ENCODE results near the gene SSC4D. TPM values are rescaled to one million over a fixed set of nuclear protein-coding genes. Genes with fewer than 3 reads are reported as not detected.
"Not testable (repeated sequence)": the region's sequence is repeated elsewhere in the genome, so short reads cannot be mapped to it uniquely, and the experiment has no call there.

SSC4D gene
- total RNA-seq, 1 donor from 2014 or later = 0.51 TPM

DNA sequence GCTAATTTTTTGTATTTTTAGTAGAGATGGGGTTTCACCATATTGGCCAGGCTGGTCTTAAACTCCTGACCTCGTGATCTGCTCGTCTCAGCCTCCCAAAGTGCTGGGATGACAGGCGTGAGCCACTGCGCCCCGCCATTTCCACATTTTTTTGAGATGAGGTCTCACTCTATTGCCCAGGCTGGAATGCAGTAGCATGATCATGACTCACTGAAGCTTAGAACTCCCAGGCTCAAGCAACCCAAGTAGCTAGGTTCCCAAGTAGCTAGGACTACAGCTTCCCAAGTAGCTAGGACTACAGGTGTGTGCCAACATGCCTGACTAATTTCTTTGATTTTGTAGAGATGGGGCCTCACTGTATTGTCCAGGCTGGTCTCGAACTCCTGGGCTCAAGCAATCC, 11.6 kb upstream of the SSC4D start:
- DNase-seq (ENCODE audit: low read depth in 2 of 2) = peak in 1 of 2 donors; percentile 69

DNA sequence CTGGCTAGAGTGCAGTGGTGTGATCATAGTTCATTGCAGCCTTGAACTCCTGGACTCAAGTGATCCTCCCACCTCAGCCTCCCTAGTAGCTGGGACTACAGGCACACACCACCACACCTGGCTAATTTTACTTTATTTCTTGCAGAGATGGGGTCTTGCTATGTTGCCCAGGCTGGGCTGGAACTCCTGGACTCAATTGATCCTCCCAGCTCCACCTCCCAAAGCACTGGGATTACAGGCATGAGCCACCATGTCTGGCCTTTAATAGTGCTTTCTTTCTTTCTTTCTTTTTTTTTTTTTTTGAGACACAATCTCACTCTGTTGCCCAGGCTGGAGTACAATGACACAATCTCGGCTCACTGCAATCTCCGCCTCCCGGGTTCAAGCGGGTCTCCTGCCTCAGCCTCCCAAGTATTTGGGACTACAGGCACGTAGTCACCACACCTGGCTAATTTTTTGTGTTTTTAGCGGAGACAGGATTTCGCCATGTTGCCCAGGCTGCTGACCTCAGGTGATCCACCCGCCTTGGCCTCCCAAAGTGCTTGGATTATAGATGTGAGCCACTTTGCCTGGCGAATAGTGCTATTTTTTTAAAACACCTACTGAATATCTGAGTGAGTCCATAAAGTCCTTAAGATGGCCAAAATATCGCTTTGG, 8.3 kb upstream of the SSC4D start:
- DNase-seq (ENCODE audit: low read depth in 2 of 2) = not testable (repeated sequence)

DNA sequence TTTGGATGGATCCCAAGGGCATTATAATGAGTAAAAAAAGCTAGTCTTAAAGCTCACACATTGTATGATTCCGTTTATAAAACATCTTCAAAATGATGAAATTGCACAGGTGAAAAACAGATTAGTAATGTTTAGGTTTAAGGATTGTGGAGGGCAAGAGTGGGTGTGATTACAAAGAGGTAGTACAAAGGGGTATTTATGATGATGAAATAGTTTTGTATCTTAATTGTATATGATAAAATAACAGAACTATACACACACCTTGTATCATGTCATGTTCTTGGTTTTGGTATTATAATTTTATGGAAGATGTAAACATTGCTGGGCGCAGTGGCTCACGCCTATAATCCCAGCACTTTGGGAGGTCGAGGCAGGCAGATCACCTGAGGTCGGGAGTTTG, 2.8 kb upstream of the SSC4D start:
- DNase-seq (ENCODE audit: low read depth in 2 of 2) = no peak

DNA sequence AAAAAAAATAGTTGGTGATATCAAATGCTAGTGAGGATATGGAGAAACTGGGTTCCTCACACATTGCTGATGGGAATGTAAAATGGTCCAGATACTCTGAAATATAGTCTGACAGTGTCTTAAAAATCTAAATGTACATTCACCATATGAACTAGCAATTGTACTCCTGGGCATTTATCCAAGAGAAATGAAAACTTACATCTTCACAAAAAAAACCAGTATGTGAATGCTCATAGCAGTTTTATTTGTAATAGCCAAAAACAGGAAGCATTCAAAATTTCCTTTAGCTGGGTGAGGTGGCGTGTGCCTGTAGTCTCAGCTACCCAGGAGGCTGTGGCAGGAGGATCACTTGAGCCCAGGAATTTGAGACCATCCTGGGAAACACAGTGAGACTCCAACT, 2.1 kb upstream of the SSC4D start:
- DNase-seq (ENCODE audit: low read depth in 2 of 2) = peak in 1 of 2 donors; percentile 37

DNA sequence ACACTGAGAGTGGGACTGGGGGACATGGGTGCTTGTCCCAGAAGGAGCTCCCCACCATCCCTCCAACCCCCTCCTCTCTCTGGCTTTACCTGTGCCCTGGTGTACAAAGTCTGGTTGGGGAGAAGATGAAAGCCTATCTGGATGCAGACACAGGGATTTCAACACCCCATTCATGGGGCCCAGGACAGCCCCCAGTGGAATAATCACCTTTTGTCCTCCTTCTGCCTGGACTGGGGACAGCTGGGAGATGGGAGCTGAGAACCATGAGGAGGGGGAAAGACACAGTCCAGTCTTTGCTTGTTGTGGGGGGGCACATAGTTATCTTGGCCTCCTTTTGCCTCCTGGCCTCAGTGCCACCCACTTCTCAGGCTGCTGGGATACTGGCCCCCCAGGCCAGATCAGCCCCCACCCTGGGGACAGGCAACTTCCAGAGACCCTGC, 1.4 kb downstream of the SSC4D start:
- no peak for DNase-seq (ENCODE audit: low read depth in 2 of 2)

DNA sequence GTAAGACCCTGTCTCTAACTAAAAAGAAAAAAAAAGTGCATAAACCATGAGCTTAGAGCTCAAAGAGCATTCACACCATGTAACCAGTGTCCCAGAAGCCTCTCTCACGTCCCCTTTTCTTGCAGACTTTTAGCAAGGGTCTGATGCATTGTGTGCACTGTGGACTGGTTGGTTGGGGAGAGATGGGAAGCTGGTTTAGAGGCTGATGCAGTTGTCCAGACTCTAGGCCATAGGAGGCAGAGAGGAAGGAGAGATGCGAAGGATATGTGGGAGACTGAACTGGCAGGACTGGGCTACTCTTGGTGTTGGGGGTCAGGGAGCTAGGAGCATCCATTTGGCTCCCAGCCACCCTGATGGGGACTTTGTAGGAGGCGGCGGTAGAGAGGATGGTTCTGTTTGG, 1.8 kb downstream of the SSC4D start:
- no peak for DNase-seq (ENCODE audit: low read depth in 2 of 2)

DNA sequence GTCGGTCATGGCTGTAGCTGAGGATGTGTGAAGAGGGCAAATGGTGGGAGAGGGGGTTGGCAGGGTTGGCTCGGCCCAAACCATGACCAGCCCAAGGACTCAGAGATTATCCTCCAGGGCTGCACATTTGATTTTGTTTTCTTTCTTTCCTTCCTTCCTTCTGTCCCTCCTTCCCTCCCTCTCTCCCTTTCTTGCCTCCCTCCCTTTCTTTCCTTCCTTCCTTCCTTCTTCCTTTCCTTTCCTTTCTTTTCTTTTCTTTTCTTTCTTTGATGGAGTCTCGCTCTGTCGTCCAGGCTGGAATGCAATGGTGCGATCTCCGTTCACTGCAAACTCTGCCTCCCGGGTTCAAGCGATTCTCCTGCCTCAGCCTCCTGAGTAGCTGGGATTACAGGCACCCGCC, 3.8 kb downstream of the SSC4D start:
- no peak for DNase-seq (ENCODE audit: low read depth in 2 of 2)

DNA sequence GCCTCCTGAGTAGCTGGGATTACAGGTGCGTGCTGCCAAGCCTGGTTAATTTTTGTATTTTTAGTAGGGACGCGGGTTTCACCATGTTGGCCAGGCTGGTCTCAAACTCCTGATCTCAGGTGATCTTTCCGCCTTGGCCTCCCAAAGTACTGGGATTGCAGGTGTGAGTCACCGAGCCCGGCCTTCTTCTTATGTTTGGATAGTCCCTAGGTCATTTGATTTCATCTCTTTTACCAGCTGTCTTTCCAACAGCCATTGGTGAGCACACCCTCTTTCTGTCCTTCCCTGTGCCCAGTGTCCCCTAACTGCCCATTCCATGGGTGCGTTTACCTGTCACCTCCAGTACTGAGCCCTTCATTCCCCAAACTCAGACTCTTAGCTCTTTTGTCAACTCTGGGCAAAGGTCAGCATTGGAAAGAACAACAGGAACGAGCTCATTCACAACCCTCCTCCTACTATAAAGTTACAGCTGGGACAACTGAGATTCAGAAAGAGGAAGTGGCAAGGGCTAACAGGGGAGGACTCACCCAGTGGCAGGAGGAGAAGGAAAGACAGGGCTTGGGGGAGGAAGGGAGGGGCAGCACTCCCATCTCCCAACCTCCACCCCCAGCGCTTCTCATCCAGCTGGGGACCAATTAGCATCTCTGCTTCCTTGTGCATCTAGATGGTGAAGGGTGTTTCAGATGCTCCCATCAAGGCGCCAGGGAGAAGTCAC, 5.6 kb downstream of the SSC4D start:
- DNase-seq (ENCODE audit: low read depth in 2 of 2) = no peak

DNA sequence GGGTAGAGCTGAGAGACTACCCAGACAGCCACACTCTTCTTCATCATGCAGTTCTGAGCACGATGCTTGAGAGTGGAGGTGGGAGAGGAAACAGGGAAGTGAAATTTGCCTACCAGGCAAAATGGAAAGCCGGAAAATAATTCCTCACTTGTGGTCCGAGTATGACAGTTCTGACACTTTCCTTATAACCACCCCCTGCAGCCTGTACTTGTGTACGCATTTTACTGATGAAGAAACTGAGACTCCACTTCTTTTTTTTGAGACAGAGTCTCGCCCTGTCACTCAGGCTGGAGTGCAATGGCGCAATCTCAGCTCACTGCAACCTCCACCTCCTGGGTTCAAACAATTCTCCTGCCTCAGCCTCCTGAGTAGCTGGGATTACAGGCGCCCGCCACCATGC, 6.4 kb downstream of the SSC4D start:
- DNase-seq (ENCODE audit: low read depth in 2 of 2) = not testable (repeated sequence)

DNA sequence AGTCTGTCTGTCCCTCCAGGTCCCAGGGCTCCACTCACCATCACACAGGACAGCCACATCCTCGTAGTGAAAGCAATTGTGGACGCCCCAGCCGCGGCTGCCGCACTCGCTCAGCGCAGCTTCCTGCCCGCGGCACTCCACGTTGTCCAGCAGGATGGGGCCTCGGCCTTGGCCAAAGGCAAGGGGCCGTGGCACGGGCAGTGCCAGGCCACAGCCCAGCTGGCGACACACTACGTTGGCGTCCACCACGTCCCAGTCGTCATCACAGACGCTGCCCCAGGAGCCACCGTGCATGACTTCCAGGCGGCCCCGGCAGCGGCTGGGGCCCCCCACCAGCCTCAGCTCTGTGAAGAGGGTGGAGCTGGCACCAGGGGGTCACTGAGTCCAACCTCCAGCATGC, 9.2 kb downstream of the SSC4D start:
- no peak for DNase-seq (ENCODE audit: low read depth in 2 of 2)

DNA sequence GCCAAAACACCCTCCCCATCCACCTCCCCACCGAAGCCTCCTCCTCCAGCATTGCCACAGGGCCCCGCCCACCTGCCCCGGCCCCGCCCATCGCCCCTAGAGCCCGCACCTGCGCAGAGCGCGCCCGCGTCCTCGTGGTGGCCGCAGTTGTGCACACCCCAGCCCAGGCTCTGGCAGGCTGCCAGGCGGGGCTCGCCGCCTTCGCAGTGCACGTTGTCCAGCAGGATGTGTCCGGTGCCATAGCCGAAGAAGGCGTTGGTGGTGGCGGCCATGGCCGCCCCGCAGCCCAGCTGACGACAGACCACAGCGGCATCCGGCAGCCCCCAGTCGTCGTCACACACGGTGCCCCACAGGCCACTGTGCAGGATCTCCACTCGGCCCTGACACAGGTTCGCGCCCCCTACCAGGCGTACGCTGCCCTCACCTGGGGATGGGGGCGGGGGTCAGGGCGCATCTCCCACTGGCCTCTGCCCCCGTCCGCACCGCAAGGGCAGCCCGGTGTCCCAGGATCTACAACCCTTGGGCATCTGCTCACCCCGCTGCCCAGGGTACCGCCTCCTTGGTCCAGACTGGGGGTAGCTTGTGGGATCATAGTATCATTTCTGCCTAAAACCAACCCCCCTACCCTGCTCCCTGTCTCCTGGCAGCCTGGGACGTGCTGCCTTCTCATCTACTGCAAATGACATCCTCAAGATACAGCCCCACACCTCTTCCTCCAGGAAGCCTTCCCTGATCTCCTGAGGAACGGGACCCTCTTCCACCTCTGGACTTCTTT, 11.9 kb downstream of the SSC4D start:
- DNase-seq (ENCODE audit: low read depth in 2 of 2) = peak; percentile 54 to 74

DNA sequence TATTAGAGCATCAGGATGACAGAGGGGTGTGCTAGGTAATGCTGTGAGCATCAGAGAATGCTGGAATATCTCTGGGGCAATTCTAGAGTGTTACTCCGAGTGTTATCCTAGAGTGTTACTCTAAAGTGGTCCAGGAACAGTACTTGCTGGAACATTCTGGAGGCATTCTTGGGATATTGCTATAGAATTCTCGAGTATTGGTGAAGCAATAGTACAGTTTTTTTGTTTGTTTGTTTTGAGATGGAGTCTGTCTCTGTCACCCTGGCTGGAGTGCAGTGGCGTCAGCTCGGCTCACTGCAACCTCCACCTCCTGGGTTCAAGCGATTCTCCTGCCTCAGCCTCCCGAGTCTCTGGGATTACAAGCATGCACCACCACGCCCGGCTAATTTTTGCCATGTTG, 12.6 kb downstream of the SSC4D start:
- no peak for DNase-seq (ENCODE audit: low read depth in 2 of 2)

DNA sequence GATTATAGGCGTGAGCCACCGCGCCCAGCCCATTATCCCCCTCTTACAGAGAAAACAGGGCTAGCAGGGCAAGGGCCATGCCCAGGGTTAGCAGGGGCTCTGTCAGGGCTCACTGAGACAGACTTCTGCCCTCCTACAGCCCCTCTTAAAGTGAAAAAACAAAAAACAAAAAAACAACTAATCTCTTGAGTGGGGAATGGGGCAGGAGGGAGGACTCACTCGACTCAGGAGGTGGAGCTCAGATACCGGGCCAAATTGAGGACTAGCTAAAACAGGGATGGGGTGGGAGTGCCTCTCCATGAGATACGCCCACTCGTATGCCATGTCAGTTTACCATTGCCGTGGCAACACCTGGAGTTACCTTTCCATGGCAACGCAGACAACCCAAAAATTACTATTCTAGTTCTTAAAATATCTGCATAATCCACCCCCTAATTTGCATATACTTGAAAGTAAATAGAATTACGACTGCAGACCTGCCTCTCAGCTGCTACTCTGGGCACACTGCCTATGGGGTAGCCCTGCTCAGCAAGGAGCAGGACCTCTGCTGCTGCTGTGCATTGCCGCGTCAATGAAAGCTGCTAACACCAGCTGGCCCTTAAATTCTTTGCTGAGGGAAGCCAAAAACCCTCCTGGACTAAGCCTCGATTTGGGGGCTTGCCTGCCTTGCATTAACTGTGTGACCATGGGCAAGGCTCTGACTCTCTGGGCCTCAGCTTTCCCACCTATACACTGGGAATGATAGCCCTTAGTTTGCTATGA, 13.4 kb downstream of the SSC4D start:
- no peak for DNase-seq (ENCODE audit: low read depth in 2 of 2)

DNA sequence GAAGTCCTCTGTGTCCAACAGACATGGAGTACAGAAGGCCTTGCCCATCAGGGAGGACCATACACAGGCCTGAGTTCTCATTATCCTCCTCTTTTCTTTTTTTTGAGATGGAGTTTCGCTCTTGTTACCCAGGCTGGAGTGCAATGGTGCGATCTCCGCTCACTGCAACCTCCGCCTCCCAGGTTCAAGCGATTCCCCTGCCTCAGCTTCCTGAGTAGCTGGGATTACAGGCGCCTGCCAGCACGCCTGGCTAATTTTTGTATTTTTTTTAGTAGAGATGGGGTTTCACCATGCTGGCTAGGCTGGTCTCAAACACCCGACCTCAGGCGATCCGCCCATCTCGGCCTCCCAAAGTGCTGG, 13.9 kb downstream of the SSC4D start:
- DNase-seq (ENCODE audit: low read depth in 2 of 2) = not testable (repeated sequence)

DNA sequence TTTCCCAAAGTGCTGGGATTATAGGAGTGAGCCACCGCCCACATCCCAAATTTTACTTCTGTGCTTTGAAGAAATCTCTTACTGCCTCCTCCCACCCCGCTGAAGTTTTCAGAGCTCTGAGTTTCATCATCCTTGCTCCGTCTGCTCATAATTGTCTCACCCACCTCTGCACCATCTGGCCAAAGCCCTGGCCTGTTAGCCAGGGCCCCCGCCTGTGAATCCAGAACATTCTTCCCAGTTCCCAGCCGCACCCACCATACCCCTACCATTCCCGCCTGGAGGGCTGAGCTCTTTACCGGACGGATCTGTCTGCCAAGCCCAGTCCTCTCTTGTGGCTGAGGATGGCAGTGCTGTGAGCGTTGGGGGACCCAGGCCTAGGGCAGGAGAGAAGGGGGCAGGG, 14.5 kb downstream of the SSC4D start:
- no peak for DNase-seq (ENCODE audit: low read depth in 2 of 2)

DNA sequence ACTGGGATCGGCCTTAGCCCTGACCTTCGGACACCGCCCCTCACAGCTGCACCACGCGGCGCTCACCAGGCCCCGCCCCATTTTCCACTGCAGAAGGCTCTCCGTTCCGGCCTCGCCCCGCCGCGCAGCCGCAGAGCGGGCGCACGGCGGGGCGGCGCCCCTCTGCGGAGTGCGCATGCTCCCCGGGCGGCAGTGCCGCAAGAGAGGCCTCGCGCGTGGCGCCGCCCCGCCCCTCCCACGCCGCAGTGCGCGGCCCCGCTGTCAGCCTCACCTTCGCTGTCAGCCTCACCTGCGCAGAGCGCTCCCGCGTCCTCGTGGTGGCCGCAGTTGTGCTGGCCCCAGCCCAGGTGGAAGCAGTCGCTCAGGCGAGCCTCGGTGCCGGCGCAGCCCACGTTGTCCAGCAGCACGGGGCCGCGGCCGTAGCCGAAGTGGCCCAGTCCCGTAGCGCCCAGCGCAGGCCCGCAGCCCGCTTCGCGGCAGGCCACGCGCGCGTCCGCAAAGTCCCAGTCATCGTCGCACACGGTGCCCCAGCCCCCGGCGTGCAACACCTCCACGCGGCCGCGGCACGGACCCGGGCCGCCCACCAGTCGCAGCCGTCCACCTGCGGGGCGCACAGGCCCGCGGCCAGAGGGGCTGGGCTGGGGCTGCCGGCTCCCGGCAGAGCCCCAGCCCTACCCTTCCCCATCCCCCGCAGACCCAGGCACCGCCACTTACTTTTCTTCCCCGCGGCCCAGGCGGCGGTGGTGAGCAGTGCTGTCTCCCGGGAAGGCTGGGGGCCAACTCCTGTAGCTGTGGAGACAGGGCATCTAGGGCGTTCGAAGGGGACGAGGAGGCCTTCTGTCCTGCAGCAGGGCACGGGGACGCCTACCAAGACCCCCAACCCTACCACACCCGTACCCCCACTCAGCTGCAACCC, 16.1 kb downstream of the SSC4D start:
- DNase-seq (ENCODE audit: low read depth in 2 of 2) = peak; percentile 69 to 84

DNA sequence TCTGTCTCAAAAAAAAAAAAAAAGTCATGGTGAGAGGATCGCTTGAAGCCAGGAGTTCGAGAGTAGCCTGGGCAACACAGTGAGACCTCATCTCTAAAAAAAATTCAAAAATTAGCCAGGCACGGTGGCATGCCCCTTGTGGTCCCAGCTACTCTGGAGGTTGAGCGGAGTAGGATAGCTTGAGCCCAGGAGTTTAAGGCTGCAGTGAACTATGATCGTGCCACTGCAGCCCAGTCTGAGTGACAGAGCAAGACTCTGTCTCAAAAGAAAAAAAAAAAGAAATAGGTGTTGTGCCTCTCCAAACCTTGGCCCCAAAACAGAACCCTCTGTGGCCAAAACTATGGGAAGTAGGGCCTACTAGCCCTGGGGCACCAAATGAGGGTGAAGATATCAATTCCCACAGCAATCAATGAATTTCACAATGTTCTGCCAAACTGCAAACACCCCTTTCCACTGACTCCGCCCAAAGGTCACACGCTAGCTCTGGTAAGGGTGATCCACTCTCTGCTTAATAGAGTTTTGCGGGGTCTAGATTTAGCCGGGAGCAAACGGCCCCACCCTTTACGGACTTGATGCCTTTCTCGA, 16.9 kb downstream of the SSC4D start:
- no peak for DNase-seq (ENCODE audit: low read depth in 2 of 2)

DNA sequence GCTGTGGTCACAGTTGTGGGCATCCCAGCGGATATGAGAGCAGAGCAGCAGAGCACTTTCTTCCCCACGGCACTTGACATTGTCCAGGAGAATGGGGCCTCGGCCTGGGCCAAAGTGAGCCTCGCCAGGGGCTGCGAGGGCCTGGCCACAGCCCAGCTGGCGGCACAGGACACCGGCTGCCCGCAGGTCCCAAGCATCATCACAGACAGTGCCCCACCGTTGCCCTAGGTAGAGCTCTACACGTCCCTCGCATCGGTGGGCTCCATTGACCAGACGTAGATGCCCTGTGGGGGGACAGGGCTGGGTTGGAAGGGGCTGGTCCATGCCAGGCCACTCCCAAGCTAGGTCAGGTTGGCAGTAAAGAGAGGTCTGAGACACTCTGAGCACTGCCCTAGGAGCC, 19.4 kb downstream of the SSC4D start:
- DNase-seq (ENCODE audit: low read depth in 2 of 2) = no peak

DNA sequence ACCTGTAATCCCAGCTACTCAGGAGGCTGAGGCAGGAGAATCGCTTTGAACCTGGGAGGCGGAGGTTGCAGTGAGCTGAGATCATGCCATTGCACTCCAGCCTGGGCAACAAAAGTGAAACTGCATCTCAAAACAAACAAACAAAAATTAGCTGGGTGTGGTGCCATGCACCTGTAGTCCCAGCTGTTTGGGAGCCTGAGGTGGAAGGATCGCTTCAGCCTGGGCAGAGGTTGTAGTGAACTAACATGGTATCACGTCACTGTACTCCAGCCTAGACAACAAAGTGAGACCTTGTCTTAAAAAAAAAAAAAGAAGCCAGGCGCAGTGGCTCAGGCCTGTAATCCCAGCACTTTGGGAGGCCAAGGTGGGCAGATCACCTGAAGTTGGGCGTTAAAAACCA, 21.7 kb downstream of the SSC4D start:
- DNase-seq (ENCODE audit: low read depth in 2 of 2) = not testable (repeated sequence)

DNA sequence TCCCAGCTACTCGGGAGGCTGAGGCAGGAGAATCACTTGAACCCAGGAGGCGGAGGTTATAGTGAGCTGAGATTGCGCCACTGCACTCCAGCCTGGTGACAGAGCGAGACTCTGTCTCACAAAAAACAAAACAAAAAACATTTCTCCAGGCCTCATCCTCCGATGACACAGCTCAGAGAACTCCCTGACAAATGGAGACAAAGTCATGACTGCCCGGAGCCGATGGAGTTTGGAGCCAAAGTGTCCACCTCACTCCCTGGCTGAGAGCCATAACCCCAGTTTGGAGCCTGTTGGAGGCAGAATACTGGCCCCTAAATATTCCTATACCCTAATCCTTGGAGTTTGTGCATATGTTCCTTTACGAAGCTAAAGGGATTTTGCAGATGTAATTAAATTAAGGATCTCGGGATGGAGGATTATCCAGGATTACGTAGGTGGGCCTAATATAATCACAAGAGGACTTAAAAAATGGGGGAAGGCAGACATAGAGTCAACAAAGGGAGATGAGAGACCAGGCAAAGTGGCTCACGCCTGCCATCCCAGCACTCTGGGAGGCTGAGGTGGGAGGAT, 22.7 kb downstream of the SSC4D start:
- DNase-seq (ENCODE audit: low read depth in 2 of 2) = no peak
